B cell (primary cell): Measurements from ENCODE around the gene IL15.

Experiments
- EZH2 ChIP-seq: IDR thresholded peaks from 2 replicates; pipeline ENCODE4 v1.6.1; 2012; ENCODE audit warnings: borderline replicate concordance, low read depth, mild to moderate bottlenecking, moderate library complexity, low read length; ENCODE audit not compliant: insufficient read depth, poor library complexity, severe bottlenecking
- TF ChIP-seq, protein P1 (sequence below): fragments of 200-600 bp; IDR thresholded peaks from one replicate; pipeline ENCODE4 v1.8.0; 2022; ENCODE audit warnings: antibody characterized with exemption, mild to moderate bottlenecking

GRCh38 chr4:141713771-141714445 is 77.5 kb downstream of the IL15 start:
- TF ChIP-seq, protein P1, sequence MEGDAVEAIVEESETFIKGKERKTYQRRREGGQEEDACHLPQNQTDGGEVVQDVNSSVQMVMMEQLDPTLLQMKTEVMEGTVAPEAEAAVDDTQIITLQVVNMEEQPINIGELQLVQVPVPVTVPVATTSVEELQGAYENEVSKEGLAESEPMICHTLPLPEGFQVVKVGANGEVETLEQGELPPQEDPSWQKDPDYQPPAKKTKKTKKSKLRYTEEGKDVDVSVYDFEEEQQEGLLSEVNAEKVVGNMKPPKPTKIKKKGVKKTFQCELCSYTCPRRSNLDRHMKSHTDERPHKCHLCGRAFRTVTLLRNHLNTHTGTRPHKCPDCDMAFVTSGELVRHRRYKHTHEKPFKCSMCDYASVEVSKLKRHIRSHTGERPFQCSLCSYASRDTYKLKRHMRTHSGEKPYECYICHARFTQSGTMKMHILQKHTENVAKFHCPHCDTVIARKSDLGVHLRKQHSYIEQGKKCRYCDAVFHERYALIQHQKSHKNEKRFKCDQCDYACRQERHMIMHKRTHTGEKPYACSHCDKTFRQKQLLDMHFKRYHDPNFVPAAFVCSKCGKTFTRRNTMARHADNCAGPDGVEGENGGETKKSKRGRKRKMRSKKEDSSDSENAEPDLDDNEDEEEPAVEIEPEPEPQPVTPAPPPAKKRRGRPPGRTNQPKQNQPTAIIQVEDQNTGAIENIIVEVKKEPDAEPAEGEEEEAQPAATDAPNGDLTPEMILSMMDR, result no peak
- no peak for TF ChIP-seq EZH2
